T follicular helper cell (primary cell): ENCODE measurements around the gene ZNF888.
"Not testable (repeated sequence)": the region's sequence is repeated elsewhere in the genome, so short reads cannot be mapped to it uniquely, and the experiment has no call there.

Experiments
- DNase-seq: peaks from one replicate; pipeline ENCODE4 v3.0.0-alpha.2; 2020; ENCODE audit warnings: low read depth

Gene ZNF888

DNA sequence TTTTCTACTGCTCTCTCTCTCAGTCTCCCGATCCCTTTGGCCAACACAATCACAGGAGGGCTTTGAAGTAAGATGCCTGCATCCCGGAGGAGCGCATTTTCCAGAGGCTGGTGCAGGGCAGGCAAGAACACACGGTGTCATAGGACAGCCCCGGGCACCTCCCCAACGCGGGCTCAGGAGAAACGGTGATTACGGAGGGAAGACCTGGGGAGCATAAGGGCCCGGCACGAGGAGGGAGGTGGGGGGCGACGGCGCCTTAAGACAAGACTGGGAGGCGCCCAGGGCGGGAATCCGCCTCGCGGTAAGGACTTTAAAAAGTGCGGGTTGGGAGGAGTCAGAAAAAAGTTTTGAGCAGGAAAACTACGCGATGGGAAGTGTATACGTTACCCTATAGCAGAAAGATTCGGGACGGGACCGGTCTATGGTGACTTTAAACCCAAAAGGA, 18.7 kb upstream of the ZNF888 start:
- DNase-seq: no peak

DNA sequence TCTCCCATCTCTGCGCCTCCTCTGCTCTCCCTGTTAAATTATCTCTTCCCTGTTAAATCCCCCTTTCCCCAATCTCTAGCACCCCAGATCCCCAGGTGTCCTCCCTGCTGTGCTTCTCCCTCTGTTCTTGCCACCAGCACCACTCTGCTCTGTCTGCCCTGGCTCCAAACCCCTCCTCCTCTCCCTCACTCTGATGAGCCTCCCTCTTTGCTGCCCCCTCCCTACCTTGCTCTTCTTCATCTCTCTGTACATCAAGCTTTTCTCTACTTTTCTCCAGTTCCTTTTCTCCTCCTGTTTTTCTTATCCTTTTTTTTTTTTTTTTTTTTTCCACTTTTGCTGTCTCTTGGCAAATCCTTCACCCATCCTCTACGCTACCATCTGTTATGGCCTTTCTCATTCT, 18.3 kb upstream of the ZNF888 start:
- not testable (repeated sequence) for DNase-seq

GRCh38 chr19:52940905-52941304, 17.7 kb upstream of the ZNF888 start:
- DNase-seq: not testable (repeated sequence)

DNA sequence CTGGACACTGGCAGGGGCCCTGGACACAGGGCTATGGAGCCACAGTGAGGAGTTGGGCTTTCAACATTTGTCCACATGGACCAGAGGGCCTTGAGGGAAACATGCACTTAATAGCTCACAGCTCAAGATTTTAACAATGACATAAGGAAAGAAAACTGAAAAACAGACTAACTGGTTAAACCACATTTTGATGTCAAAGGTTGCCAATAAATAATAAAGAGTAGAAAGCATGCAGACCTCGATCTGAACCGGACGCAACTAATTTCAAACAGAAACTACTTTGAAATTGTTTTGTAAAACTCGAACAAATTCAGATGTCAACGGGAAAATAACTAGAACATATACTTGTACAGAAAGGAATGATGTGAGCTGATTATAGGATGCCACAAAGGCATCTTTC, 15.5 kb upstream of the ZNF888 start:
- DNase-seq: no peak

DNA sequence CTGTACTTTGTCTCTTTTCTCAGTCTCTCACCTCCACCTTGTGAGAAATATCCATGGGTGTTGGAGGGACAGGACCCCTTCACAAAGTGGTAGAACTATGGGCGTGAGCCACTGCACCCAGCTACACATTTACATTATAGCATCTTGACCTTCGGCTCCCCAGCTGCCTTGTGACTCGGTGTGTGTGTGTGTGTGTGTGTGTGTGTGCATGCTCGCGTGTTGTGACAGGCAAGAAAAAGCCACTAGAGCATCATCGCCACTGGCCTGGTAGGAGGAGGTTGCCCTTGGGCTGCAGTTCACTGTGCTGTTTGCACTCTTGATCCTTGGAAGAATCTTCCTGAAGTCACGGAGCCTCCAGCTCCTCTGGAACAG, 13.7 kb upstream of the ZNF888 start:
- no peak for DNase-seq

- DNase-seq: no peak
These were observed 13.1 kb upstream of the ZNF888 start for GRCh38 chr19:52936151-52936953.

- DNase-seq: no peak
These were observed 12.2 kb upstream of the ZNF888 start for GRCh38 chr19:52935434-52935833.

DNA sequence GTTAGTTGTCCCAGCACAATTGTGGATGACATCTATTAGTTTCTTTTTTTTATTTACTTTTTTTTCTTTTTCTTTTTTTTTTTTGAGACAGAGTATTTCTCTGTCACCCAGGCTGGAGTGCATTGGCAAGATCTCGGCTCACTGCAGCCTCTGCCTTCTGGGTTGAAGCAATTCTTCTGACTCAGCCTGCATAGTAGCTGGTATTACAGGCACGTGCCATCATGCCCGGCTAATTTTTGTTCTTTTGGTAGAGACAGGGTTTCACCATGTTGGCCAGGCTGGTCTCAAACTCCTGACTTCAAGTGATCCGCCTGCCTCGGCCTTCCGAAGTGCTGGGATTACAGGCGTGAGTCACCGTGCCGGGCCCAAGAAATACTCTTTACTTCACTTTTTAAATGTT, 1.4 kb upstream of the ZNF888 start:
- DNase-seq: not testable (repeated sequence)

DNA sequence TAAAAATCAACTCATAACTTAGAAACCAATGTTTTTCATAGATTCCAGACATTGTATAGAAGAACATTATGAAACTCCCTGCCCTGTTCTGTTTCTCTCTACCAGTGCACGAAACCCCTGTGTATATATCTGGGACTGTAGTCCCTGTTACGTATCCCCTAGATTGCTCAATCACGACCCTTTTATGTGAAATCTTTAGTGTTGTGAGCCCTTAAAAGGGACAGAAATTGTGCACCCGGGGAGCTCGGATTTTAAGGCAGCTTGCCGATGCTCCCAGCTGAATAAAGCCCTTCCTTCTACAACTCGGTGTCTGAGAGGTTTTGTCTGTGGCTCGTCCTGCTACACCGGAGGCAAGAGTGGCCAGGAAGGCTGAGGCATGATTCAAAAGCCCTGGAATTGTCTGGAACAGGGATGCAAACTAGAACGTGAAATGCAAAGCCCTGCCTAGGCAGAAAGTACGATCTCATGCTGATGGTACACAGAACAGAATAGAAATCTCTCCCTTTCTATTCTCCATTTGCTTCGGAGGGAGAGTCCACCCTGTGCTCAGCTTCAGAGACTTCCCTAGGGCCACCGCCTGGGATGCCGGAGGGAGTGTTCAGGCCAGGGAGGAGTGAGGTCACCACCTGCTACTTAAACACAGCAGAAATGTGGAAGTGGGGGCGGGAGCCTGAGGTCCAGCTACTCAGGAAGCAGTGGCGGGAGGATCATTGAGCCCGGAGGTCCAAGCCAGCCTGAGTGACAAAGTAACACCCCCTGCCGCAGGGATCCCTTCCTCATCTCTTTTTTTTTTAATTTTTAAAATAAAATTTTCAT, 758 bp upstream of the ZNF888 start:
- DNase-seq: no peak

DNA sequence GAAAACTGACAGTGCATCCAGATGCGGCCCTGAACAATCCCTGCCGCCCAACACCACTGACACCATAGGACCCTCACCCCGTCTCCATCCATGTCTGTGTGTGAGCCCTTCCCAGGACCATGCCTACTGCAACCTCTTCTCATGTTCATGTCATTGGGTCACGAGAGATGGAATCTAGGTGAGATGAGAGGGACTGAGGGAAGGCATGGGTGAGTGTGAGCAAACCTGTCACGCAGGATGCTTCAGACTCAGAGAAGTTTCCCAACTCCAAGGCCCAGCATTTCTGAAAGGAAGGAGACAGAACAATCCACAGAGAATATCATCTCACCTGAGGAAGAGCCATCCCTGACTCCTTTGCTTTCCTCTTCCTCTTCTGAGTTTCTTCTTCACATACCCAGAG, 5.7 kb downstream of the ZNF888 start:
- no peak for DNase-seq

DNA sequence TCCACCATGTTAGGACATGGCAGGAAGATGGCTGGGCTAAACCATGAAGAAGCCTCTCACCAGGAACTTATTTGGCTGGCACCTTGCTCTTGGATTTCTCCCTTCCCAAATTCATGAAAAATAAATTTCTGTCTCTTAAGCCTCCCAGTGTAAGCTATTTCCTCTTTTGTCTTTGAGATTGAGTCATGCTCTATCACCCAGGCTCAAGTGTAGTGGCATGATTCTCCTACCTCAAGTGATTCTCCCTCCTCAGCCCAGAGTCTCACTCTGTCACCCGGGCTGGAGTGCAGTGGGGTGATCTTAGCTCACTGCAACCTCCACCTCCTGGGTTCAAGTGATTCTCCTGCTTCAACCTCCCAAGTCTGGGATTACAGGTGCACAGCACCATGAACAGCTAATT, 12.6 kb downstream of the ZNF888 start:
- DNase-seq: no peak

DNA sequence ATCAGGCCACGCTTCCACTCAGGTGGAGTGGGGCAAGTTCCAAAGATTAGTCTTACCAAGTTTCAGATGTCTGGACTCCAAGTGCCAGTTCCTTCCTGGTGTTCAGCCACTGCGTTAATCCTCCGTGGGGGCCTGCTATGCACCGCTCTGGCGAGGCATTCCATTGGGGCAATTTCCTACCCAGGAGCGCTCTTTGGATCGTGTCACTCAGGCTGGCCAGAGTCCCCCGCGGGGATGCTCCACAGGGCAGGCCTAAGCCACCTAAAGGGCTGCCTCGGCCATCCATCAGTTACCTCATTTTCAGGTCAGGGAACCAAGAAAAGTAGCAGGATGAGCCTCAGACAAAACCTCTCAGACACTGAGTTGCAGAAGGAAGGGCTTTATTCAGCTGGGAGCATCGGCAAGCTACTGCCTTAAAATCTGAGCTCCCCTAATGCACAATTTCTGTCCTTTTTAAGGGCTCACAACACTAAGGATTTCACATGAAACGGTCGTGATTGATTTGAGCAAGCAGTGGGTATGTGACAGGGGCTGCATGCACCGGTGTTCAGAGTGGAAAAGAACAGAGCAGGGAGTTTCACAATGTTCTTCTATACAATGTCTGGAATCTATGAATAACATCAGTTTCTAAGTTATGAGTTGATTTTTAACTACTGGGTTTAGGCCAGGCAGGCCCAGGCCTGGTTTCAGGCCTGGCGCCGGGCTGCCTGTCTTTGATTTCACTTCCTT, 19.0 kb downstream of the ZNF888 start:
- DNase-seq: not testable (repeated sequence)

GRCh38 chr19:52901842-52902241, 21.4 kb downstream of the ZNF888 start:
- no peak for DNase-seq

- DNase-seq: not testable (repeated sequence)
These were observed 24.6 kb downstream of the ZNF888 start for GRCh38 chr19:52898596-52898995.

DNA sequence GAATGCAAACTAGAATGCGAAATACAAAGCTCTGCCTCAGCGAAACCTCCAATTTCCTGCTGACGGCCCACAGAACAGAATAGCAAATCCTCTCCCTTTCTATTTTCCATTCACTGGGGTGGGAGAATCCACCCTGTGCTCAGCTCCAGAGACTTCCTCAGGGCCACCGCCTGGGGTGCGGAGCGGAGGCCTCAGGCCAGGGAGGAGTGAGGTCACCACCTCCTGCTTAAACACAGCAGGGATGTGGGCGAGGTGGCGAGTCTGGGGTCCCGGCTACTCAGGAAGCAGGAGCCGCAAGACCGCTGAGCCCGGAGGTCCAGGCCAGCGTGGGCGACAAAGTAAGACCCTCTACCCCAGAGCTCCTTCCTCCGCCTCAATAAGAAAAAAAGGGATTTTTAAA, 25.1 kb downstream of the ZNF888 start:
- no peak for DNase-seq

DNA sequence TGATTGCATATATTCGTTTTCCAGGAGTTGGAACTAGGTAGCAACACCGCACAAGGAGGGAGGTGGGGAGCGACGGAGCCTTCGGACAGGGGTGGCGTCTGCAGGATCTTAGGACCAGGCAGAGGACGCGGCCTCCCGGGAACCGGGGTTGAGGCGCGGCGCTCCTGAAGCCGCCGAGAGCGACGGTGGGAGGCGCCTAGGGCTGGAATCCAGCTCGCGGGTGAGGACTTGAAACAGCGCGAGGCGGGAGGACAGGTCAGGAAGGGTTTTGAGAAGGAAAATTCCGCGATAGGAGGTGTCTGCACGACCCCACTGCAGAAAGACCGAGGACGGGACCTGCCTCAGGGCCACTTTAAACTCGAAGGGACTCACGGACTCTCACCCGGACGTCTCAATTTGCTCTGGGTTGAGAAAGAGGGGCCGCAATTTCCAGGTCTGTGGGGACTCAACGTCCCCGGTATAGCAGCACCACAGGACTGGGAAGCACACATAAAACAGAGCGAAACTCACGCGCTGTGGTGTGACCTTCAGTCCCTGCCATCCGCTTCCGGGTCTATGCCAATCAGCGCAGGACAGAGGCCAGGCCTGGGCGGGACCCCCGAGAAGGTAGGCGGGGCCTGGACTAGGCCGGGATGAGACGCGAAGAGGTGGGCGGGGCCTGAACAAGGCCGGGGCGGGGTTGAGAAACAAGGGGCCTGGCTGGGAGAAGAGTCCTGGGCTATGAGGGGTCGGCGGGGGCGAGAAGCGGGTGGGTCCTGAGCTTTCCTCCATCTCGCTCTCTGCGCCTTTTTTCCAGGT, 25.9 kb downstream of the ZNF888 start, which contains the start of gene ZNF320:
ZNF320 (minus strand) TSS at position 498 of the 798 bp plus-strand sequence. CDS start 7,380 bp downstream, outside the sequence.
- peak; percentile 88 for DNase-seq

DNA sequence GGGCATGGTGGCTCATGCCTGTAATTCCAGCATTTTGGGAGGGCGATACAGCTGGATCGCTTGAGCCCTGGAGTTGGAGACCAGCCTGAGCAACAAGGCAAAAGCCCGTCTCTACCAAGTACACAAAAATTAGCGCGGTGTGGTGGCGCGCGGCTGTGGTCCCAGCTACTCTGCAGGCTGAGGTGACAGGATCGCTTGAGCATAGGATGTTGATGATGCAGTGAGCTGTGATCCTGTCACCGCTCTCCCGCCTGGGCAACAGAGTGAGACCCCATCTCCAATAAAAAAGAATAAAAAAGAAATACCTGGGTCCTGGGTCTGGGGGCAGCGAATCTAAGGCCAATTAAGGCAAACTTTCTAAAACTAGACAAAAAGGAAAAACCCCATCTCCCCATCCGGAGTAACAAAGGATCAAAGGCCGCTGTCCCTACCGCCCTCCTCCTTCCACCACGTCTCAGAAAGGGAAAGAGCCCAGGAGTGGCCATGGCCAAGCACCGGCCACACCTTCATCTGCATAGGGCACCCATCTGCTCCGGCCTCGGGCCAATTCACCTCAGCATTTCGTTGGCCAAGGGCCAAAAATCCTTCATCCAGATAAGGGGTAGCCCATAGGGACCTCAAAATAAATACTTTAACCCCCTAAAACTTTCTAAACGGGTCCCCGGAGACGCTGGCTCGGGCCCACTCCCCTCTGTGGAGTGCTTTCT, 26.6 kb downstream of the ZNF888 start:
- DNase-seq: no peak

DNA sequence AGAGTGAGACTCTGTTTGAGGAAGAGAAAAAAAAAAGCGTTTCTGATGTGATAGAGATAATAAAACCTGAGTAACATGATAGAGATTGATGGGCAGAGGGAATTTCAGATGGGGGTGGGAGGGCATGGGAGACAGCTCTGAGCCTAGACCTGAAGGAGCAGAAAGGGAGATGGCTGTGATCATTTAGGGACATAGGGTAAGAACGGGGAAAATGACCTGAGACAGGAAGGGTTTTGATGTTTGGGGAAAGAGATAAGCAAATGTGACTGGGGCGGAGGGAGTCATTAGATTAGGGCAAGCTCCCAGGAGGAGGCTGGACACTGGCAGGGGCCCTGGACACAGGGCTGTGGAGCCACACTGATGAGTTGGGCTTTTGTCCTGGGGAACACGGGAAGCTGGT, 31.9 kb downstream of the ZNF888 start:
- DNase-seq: no peak

- no peak for DNase-seq
These were observed 33.3 kb downstream of the ZNF888 start for GRCh38 chr19:52889931-52890330.

DNA sequence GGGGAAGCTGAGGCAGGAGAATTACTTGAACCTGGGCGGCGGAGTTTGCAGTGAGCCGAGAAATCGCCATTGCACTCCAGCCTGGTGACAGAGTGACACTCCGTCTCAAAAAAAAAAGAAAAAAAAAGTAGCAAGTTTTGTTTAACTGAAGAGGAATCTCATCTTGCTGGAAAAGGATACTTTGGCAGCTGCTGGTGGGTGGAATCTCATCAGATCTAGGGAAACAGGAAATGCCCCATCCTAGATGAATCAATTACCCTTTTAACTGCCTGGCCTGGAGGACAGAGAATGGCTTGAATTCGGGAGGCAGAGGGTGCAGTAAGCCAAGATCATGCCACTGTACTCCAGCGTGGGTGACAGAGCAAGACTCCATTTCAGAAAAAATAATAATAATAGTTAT, 34.2 kb downstream of the ZNF888 start:
- DNase-seq: no peak

- DNase-seq: no peak
These were observed 42.3 kb downstream of the ZNF888 start for GRCh38 chr19:52880895-52881389.
